HepG2 (cell line): ENCODE measurements around the gene SRP19. TPM values are rescaled to one million over a fixed set of nuclear protein-coding genes. Genes with fewer than 3 reads are reported as not detected.

Experiments
- ARID5B ChIP-seq: IDR thresholded peaks from 2 replicates; pipeline ENCODE4 v1.4.0; 2020; ENCODE audit warnings: mild to moderate bottlenecking, missing genetic modification reagents
- BORCS8-MEF2B ChIP-seq: sonication (generic); formaldehyde crosslinking; IDR thresholded peaks from 2 replicates; pipeline ENCODE4 v1.8.0; 2022; ENCODE audit warnings: mild to moderate bottlenecking, missing genetic modification reagents
- DBP ChIP-seq: sonication (generic); formaldehyde crosslinking; IDR thresholded peaks from 2 replicates; pipeline ENCODE4 v1.4.0; 2020; ENCODE audit warnings: missing genetic modification reagents; ENCODE audit errors: not compliant biosample characterization
- DR1 ChIP-seq: sonication (generic); formaldehyde crosslinking; IDR thresholded peaks from 2 replicates; pipeline ENCODE4 v1.8.0; 2021; ENCODE audit warnings: mild to moderate bottlenecking, missing genetic modification reagents, inconsistent platforms
- GATAD2A ChIP-seq: IDR thresholded peaks from 2 replicates; pipeline ENCODE4 v1.6.1; 2016
- HMG20A ChIP-seq: IDR thresholded peaks from 2 replicates; pipeline ENCODE4 v1.6.1; 2016; ENCODE audit warnings: borderline replicate concordance
- MAZ ChIP-seq, 2 experiments: sonication (generic) in 1 of 2; formaldehyde crosslinking in 1 of 2; IDR thresholded peaks; 2 replicates each; pipeline versions ENCODE4 v1.5.0 to v1.6.1; 2012 to 2020; ENCODE audit warnings: low read depth in 2 of 2, mild to moderate bottlenecking in 2 of 2, borderline replicate concordance in 1 of 2, improper control_type of control experiment in 1 of 2, low read length in 1 of 2, missing genetic modification reagents in 1 of 2, moderate library complexity in 1 of 2
- MTA3 ChIP-seq: sonication (generic); formaldehyde crosslinking; IDR thresholded peaks from 2 replicates; pipeline ENCODE4 v1.4.0; 2020; ENCODE audit warnings: missing genetic modification reagents
- MTF2 ChIP-seq: sonication (generic); formaldehyde crosslinking; IDR thresholded peaks from 2 replicates; pipeline ENCODE4 v1.5.0; 2020; ENCODE audit warnings: missing genetic modification reagents, borderline replicate concordance
- NCOA2 ChIP-seq: sonication (generic); formaldehyde crosslinking; IDR thresholded peaks from 2 replicates; pipeline ENCODE4 v1.8.0; 2022; ENCODE audit warnings: inconsistent platforms
- REPIN1 ChIP-seq: sonication (generic); formaldehyde crosslinking; IDR thresholded peaks from 2 replicates; pipeline ENCODE4 v1.8.0; 2022; ENCODE audit warnings: missing genetic modification reagents, low read depth, mild to moderate bottlenecking, borderline replicate concordance
- SIN3B ChIP-seq: fragments of 150-350 bp; IDR thresholded peaks from 2 replicates; pipeline ENCODE4 v1.6.1; 2014; ENCODE audit warnings: low read length
- SNAI1 ChIP-seq: sonication (generic); formaldehyde crosslinking; IDR thresholded peaks from 2 replicates; pipeline ENCODE4 v1.5.0; 2020; ENCODE audit warnings: mild to moderate bottlenecking, missing genetic modification reagents, borderline replicate concordance
- STAT5B ChIP-seq: sonication (generic); formaldehyde crosslinking; IDR thresholded peaks from 2 replicates; pipeline ENCODE4 v1.4.0; 2020; ENCODE audit warnings: missing genetic modification reagents
- ZFP91 ChIP-seq: sonication (generic); formaldehyde crosslinking; IDR thresholded peaks from 2 replicates; pipeline ENCODE4 v1.9.0; 2022; ENCODE audit warnings: missing genetic modification reagents, mild to moderate bottlenecking, borderline replicate concordance
- ZNF501 ChIP-seq: sonication (generic); formaldehyde crosslinking; IDR thresholded peaks from 2 replicates; pipeline ENCODE4 v1.5.1; 2020; ENCODE audit warnings: mild to moderate bottlenecking, moderate library complexity, missing genetic modification reagents
- polyA plus RNA-seq, 8 experiments: library from polyadenylated mRNA; depleted of rRNA in 3 of 8; stranded (reverse) in 7 of 8; unstranded in 1 of 8; fragments of >200 nt; fragmentation: Illumina TruSeq in 4 of 8; extraction: Trizol in 4 of 8; gene quantifications; 2 replicates each; pipeline versions ENCODE4 v1.2.1 to v1.2.3, GENCODE V29; 2011 to 2016; ENCODE audit warnings: low read depth in 4 of 8, missing spikeins in 1 of 8, mixed read lengths in 1 of 8; ENCODE audit not compliant: insufficient read depth in 1 of 8
- total RNA-seq, 5 experiments: library from RNA; depleted of rRNA; stranded (reverse); fragments of >200 nt; fragmentation: Illumina TruSeq; extraction: Trizol; gene quantifications; 2 replicates each; pipeline ENCODE4 v1.2.3, GENCODE V29; 2016; ENCODE audit warnings: low read depth in 1 of 5
- TF ChIP-seq, protein P1 (sequence below): sonication (generic); formaldehyde crosslinking; conservative IDR thresholded peaks from 2 replicates; pipeline ENCODE4 v1.4.0; 2020; ENCODE audit warnings: missing genetic modification reagents
- TF ChIP-seq, protein P2 (sequence below): sonication (generic); formaldehyde crosslinking; IDR thresholded peaks from 2 replicates; pipeline ENCODE4 v1.8.0; 2022; ENCODE audit warnings: missing genetic modification reagents, low read depth, mild to moderate bottlenecking, borderline replicate concordance

Gene SRP19
- total and polyA plus RNA-seq, 2 of the 13 experiments (the other 11 are each of a cell fraction or from before 2014, with no cell fraction given) = 46.9 to 143 TPM

DNA sequence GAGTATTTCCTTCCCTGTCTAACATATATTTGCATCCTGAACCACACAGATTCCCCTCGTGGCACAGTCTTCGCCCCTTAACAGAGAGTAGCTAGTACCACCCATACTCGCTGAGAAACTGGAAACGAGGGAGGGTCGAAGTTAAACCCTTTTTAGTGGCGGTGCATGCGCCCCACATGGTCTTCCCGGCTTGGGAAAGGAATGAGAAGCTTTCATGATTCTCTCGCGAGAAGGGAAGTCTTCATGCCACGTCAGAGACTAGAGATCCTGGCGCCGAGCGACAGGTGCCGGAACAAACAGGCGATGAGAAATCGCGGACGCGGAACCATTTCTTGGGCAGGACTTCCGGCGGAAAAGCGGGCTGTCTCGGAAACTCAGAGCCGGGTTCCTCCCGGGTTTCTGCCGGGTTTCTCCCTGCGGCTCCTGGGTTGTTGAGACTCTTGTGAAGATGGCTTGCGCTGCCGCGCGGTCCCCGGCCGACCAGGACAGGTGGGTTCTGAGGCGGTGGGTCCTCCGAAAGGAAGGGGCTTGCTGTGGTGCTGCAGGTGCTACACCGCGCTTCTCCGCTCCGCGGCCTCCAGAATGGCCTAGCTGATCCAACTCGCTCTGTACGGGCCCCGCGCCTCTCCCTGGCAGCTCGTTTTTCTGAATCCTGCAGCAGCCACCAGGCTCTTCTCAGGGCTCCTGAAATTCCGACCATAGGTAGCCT is at the start of gene SRP19 (continued):
- TF ChIP-seq HMG20A (CRISPR knock-in tag) (peak; percentile 41; the same call in 1 of the 2 replicates), DBP (CRISPR knock-in tag) (peak; percentile 95), ZNF501 (CRISPR knock-in tag) (peak; percentile 87), SIN3B (peak; percentile 62; the same call in 1 of the 2 replicates), GATAD2A (CRISPR knock-in tag) (peak; percentile 62), DR1 (CRISPR knock-in tag) (0 out of 2 replicates have a peak, but pooled peaks have one; percentile 30), STAT5B (CRISPR knock-in tag) (0 out of 2 replicates have a peak, but pooled peaks have one; percentile 12), ARID5B (peak; percentile 54), ZFP91 (CRISPR knock-in tag) (peak; percentile 43; the same call in 1 of the 2 replicates), BORCS8-MEF2B (peak; percentile 96), NCOA2 (CRISPR knock-in tag) (peak; percentile 53; the same call in 1 of the 2 replicates), MAZ (IDR thresholded peaks at IDR 0.05; ENCODE audit: borderline replicate concordance, low read depth, low read length) (no peak), MAZ (CRISPR knock-in tag; IDR thresholded peaks at IDR 0.05; ENCODE audit: low read depth) (peak; percentile 65), MTF2 (CRISPR knock-in tag) (no peak), SNAI1 (CRISPR knock-in tag) (peak; percentile 31; the same call in 1 of the 2 replicates), REPIN1 (CRISPR knock-in tag) (peak; percentile 97), MTA3 (CRISPR knock-in tag) (no peak)
- TF ChIP-seq, protein P1, sequence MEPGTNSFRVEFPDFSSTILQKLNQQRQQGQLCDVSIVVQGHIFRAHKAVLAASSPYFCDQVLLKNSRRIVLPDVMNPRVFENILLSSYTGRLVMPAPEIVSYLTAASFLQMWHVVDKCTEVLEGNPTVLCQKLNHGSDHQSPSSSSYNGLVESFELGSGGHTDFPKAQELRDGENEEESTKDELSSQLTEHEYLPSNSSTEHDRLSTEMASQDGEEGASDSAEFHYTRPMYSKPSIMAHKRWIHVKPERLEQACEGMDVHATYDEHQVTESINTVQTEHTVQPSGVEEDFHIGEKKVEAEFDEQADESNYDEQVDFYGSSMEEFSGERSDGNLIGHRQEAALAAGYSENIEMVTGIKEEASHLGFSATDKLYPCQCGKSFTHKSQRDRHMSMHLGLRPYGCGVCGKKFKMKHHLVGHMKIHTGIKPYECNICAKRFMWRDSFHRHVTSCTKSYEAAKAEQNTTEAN = peak; percentile 91
- TF ChIP-seq, protein P2, sequence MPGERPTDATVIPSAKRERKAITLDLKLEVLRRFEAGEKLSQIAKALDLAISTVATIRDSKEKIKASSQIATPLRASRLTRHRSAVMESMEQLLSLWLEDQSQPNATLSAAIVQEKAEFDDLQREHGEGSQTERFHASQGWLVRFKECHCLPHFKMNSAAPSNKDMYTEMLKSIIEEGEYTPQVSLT (CRISPR knock-in tag) = peak; percentile 77; the same call in 1 of the 2 replicates
